ENCODE data around the gene ECE1.
"Not testable (repeated sequence)": the region's sequence is repeated elsewhere in the genome, so short reads cannot be mapped to it uniquely, and the experiment has no call there.

DNA sequence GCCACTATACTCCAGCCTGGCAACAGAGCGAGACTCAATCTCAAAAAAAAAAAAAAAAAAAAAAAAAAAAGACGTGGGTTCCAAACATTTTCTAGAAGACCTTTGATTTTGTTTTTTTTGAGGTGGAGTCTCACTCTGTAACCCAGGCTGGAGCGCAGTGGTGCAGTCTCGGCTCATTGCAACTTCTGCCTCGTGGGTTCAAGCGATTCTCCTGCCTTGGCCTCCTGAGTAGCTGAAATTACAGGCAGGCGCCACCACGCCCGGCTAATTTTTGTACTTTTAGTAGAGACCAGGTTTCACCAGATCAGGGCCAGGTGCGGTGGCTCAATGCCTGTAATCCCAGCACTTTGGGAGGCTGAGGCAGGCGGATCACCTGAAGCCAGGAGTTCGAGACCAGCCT lies 117.2 kb downstream of the ECE1 start:
- not testable (repeated sequence) for TF ChIP-seq FOXA1 (IDR thresholded peaks at IDR 0.05); TARDBP (IDR thresholded peaks at IDR 0.05); SP1 (IDR thresholded peaks at IDR 0.05); CTBP1 (IDR thresholded peaks at IDR 0.05; ENCODE audit: borderline replicate concordance); ARNT (IDR thresholded peaks at IDR 0.05); FOXM1 (IDR thresholded peaks at IDR 0.05; ENCODE audit: borderline replicate concordance); SUZ12 (IDR thresholded peaks at IDR 0.05); LEF1 (IDR thresholded peaks at IDR 0.05; ENCODE audit: borderline replicate concordance); FOXK2 (IDR thresholded peaks at IDR 0.05); HDGF (IDR thresholded peaks at IDR 0.05; ENCODE audit: borderline replicate concordance); ZNF384 (IDR thresholded peaks at IDR 0.05); BHLHE40 (IDR thresholded peaks at IDR 0.05; ENCODE audit: borderline replicate concordance)
- TF ChIP-seq, protein P1, sequence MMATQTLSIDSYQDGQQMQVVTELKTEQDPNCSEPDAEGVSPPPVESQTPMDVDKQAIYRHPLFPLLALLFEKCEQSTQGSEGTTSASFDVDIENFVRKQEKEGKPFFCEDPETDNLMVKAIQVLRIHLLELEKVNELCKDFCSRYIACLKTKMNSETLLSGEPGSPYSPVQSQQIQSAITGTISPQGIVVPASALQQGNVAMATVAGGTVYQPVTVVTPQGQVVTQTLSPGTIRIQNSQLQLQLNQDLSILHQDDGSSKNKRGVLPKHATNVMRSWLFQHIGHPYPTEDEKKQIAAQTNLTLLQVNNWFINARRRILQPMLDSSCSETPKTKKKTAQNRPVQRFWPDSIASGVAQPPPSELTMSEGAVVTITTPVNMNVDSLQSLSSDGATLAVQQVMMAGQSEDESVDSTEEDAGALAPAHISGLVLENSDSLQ (IDR thresholded peaks at IDR 0.05): not testable (repeated sequence)

Data from HEK293T (cell line).